K562 (cell line): ENCODE data around the gene EPB41L1. TPM values are rescaled to one million over a fixed set of nuclear protein-coding genes. Genes with fewer than 3 reads are reported as not detected.

ENCODE experiments used
- ARID1B ChIP-seq: fragments of 450-650 bp; IDR thresholded peaks from 2 replicates; pipeline ENCODE4 v1.6.1; 2016; ENCODE audit warnings: antibody characterized with exemption, mild to moderate bottlenecking, inconsistent platforms
- EWSR1 ChIP-seq: fragments of 450-650 bp; IDR thresholded peaks from 2 replicates; pipeline ENCODE4 v1.6.1; 2018; ENCODE audit warnings: borderline replicate concordance, mild to moderate bottlenecking, low read depth, moderate library complexity; ENCODE audit not compliant: partially characterized antibody
- KLF13 ChIP-seq: fragments of 450-650 bp; IDR thresholded peaks from 2 replicates; pipeline ENCODE4 v1.6.1; 2016; ENCODE audit warnings: missing genetic modification characterization, low read depth, mild to moderate bottlenecking, missing compliant biosample characterization, moderate library complexity, borderline replicate concordance
- PHF21A ChIP-seq: fragments of 450-650 bp; IDR thresholded peaks from 2 replicates; pipeline ENCODE4 v1.6.1; 2017; ENCODE audit warnings: low read depth, borderline replicate concordance
- SP1 ChIP-seq: sonication (generic); formaldehyde crosslinking; IDR thresholded peaks from 2 replicates; pipeline ENCODE4 v1.8.1; 2022; ENCODE audit warnings: mild to moderate bottlenecking, missing genetic modification reagents
- TAF7 ChIP-seq: fragments of 450-650 bp; IDR thresholded peaks from 2 replicates; pipeline ENCODE4 v1.6.1; 2016; ENCODE audit warnings: missing genetic modification characterization, missing compliant biosample characterization
- ZNF165 ChIP-seq: fragments of 250-450 bp; sonication (Bioruptor Pico); IDR thresholded peaks from 2 replicates; pipeline ENCODE4 v1.4.0; 2020; ENCODE audit warnings: borderline replicate concordance
- ZNF3 ChIP-seq: fragments of 250-450 bp; sonication (Bioruptor Pico); IDR thresholded peaks from 2 replicates; pipeline ENCODE4 v1.5.0; 2021; ENCODE audit warnings: mild to moderate bottlenecking, moderate library complexity
- ZNF318 ChIP-seq, 2 experiments: fragments of 450-650 bp; IDR thresholded peaks; 2 replicates each; pipeline ENCODE4 v1.6.1; 2016; ENCODE audit warnings: mild to moderate bottlenecking in 2 of 2, borderline replicate concordance in 1 of 2, low read depth in 1 of 2, moderate library complexity in 1 of 2
- ZNF512 ChIP-seq: IDR thresholded peaks from 2 replicates; pipeline ENCODE4 v1.6.1; 2016; ENCODE audit warnings: missing genetic modification characterization, missing compliant biosample characterization
- polyA plus RNA-seq, 8 experiments: library from polyadenylated mRNA; depleted of rRNA in 4 of 8; stranded (reverse) in 5 of 8; unstranded in 3 of 8; fragments of >200 nt; fragmentation: Nextera tagmentation in 2 of 8; fragmentation: Illumina TruSeq in 1 of 8; extraction: Ambion mirVana in 2 of 8; extraction: Trizol in 1 of 8; gene quantifications; 2 replicates each; pipeline versions ENCODE4 v1.2.1 to v1.2.3, GENCODE V29; 2011 to 2014; ENCODE audit warnings: inconsistent platforms in 1 of 8, missing spikeins in 1 of 8
- total RNA-seq, 7 experiments: library from RNA; depleted of rRNA in 6 of 7; stranded (reverse); fragments of >200 nt in 6 of 7; fragmentation: Illumina TruSeq in 2 of 7; extraction: Trizol in 2 of 7; gene quantifications; 2 replicates each; pipeline versions ENCODE4 v1.2.1 to v1.2.3, GENCODE V29; 2011 to 2021; ENCODE audit warnings: low replicate concordance in 1 of 7

EPB41L1 gene
- total and polyA plus RNA-seq, 9 of the 15 experiments (the other 6 are each of a cell fraction or from before 2014, with no cell fraction given), result 0.11 to 4.3 (median 1.3) TPM

- TF ChIP-seq ZNF512 (tag), result no peak
- no peak for TF ChIP-seq EWSR1
- TF ChIP-seq PHF21A, result no peak
- 0 out of 2 replicates have a peak, but pooled peaks have one; percentile 16 for TF ChIP-seq SP1 (CRISPR knock-in tag)
- TF ChIP-seq ZNF318 (IDR thresholded peaks at IDR 0.05; ENCODE audit: borderline replicate concordance in 1 of 2, low read depth in 1 of 2), result no peak
- peak; percentile 78 for TF ChIP-seq ARID1B
- no peak for TF ChIP-seq ZNF3
- TF ChIP-seq ZNF165 (CRISPR knock-in tag), result no peak
- no peak for TF ChIP-seq TAF7
- no peak for TF ChIP-seq KLF13
These were observed 31.6 kb upstream of the EPB41L1 start (continued) for GRCh38 chr20:36122931-36123288.
